Ascending aorta (tissue), 2 donors: ENCODE measurements around the gene XPR1. TPM values are rescaled to one million over a fixed set of nuclear protein-coding genes. Genes with fewer than 3 reads are reported as not detected.
"Not testable (repeated sequence)": the region's sequence is repeated elsewhere in the genome, so short reads cannot be mapped to it uniquely, and the experiment has no call there.

Experiments used
- DNase-seq, 2 donors: peaks; one replicate each; pipeline ENCODE4 v3.0.0-alpha.2; 2019; ENCODE audit warnings: low spot score in 2 of 2
- H3K27ac ChIP-seq, 2 donors: fragments of 200-600 bp; sonication (generic); one replicate each; pipeline ENCODE4 v1.5.1; 2016 to 2017; ENCODE audit warnings: mild to moderate bottlenecking in 1 of 2
- H3K27me3 ChIP-seq: fragments of 200-600 bp; sonication (generic); one replicate; pipeline ENCODE4 v1.5.1; 2017
- H3K36me3 ChIP-seq, 2 donors: fragments of 200-600 bp; sonication (generic); one replicate each; pipeline ENCODE4 v1.5.1; 2016
- H3K4me1 ChIP-seq, 2 donors: fragments of 200-600 bp; sonication (generic); one replicate each; pipeline ENCODE4 v1.5.1; 2016 to 2017; ENCODE audit warnings: mild to moderate bottlenecking in 1 of 2
- H3K4me3 ChIP-seq, 2 donors: fragments of 200-600 bp; sonication (generic); one replicate each; pipeline ENCODE4 v1.5.1; 2016 to 2017; ENCODE audit warnings: mild to moderate bottlenecking in 1 of 2
- H3K9me3 ChIP-seq, 2 donors: fragments of 200-600 bp; sonication (generic); one replicate each; pipeline ENCODE4 v1.5.1; 2016
- CTCF ChIP-seq, 3 experiments: fragments of 200-600 bp in 2 of 3; fragments of 450-650 bp in 1 of 3; sonication (generic) in 2 of 3; IDR thresholded peaks; one replicate each; pipeline ENCODE4 v1.5.1; 2016 to 2019; ENCODE audit warnings: antibody characterized with exemption in 3 of 3, mild to moderate bottlenecking in 1 of 3, moderate library complexity in 1 of 3
- intact Hi-C: fragments of 100-400 bp; cut with DNase I; formaldehyde crosslinking; loops from one replicate; pipeline ENCODE4 v1.15.1; 2023
- total RNA-seq: library from RNA; depleted of rRNA; stranded (reverse); fragments of >200 nt; gene quantifications from one replicate; pipeline ENCODE4 v1.1.0, GENCODE V29; 2016

The XPR1 gene
- total RNA-seq, 1 donor from 2014 or later, result 41.6 TPM

- Histone ChIP-seq H3K4me1 (no peaks in the 10 kb centered on the region), H3K9me3 (no peaks in the 10 kb centered on the region), H3K4me3 (no peak overlapping the region), H3K36me3 (no peaks in the 10 kb centered on the region), H3K27me3 (no peaks in the 10 kb centered on the region), H3K27ac (no peak overlapping the region)
- TF ChIP-seq CTCF (IDR thresholded peaks at IDR 0.05), result no peak
- DNase-seq, result no peak
- intact Hi-C loops, result no loop called here
Observed at GRCh38 chr1:180781718-180782117, 149.9 kb downstream of the XPR1 start.

GRCh38 chr1:180785291-180785690 is 153.5 kb downstream of the XPR1 start:
- H3K27me3 ChIP-seq, result no peaks in the 10 kb centered on the region
- no peaks in the 10 kb centered on the region for H3K9me3 ChIP-seq
- no peak overlapping the region for H3K4me3 ChIP-seq
- intact Hi-C loops, result no loop called here
- no peak for DNase-seq
- H3K4me1 ChIP-seq, result no peaks in the 10 kb centered on the region
- H3K36me3 ChIP-seq, result no peaks in the 10 kb centered on the region
- no peak for TF ChIP-seq CTCF (IDR thresholded peaks at IDR 0.05)
- H3K27ac ChIP-seq, result no peak overlapping the region

- no peaks in the 10 kb centered on the region for H3K9me3 ChIP-seq
- intact Hi-C loops, result no loop called here
- TF ChIP-seq CTCF (IDR thresholded peaks at IDR 0.05), result no peak
- no peak overlapping the region for H3K27ac ChIP-seq
- DNase-seq, result no peak
- H3K27me3 ChIP-seq, result no peaks in the 10 kb centered on the region
- no peaks in the 10 kb centered on the region for H3K4me1 ChIP-seq
- no peak overlapping the region for H3K4me3 ChIP-seq
- no peaks in the 10 kb centered on the region for H3K36me3 ChIP-seq
Observed at GRCh38 chr1:180785887-180786286, 154.1 kb downstream of the XPR1 start.

- H3K4me1 ChIP-seq, result peaks cover 0 to under 1% of the 10 kb centered on the region in 2 donors
- H3K9me3 ChIP-seq, result no peaks in the 10 kb centered on the region
- intact Hi-C loops, result no loop called here
- no peaks in the 10 kb centered on the region for H3K36me3 ChIP-seq
- H3K4me3 ChIP-seq, result no peak overlapping the region
- no peak for TF ChIP-seq CTCF (IDR thresholded peaks at IDR 0.05)
- DNase-seq, result no peak
- H3K27me3 ChIP-seq, result no peaks in the 10 kb centered on the region
- H3K27ac ChIP-seq, result no peak overlapping the region
Observed at GRCh38 chr1:180786624-180787023, 154.8 kb downstream of the XPR1 start.

- Histone ChIP-seq H3K27me3 (no peaks in the 10 kb centered on the region), H3K27ac (no peak overlapping the region), H3K9me3 (no peaks in the 10 kb centered on the region), H3K4me1 (peaks cover 0 to 5% of the 10 kb centered on the region in 2 donors), H3K36me3 (no peaks in the 10 kb centered on the region), H3K4me3 (no peak overlapping the region)
- intact Hi-C loops, result no loop called here
- no peak for DNase-seq
- no peak for TF ChIP-seq CTCF (IDR thresholded peaks at IDR 0.05)
Observed at GRCh38 chr1:180787628-180788307, 155.9 kb downstream of the XPR1 start.

GRCh38 chr1:180789460-180789859 is 157.6 kb downstream of the XPR1 start:
- no peaks in the 10 kb centered on the region for H3K9me3 ChIP-seq
- H3K36me3 ChIP-seq, result no peaks in the 10 kb centered on the region
- intact Hi-C loops, result no loop called here
- H3K27me3 ChIP-seq, result no peaks in the 10 kb centered on the region
- no peak for DNase-seq
- H3K27ac ChIP-seq, result no peak overlapping the region
- H3K4me3 ChIP-seq, result no peak overlapping the region
- H3K4me1 ChIP-seq, result peaks cover 0 to 5% of the 10 kb centered on the region in 2 donors
- TF ChIP-seq CTCF (IDR thresholded peaks at IDR 0.05), result no peak

GRCh38 chr1:180791152-180791551 is 159.3 kb downstream of the XPR1 start:
- H3K4me3 ChIP-seq, H3K36me3 ChIP-seq, H3K27me3 ChIP-seq, H3K27ac ChIP-seq, DNase-seq, H3K4me1 ChIP-seq, H3K9me3 ChIP-seq, intact Hi-C loops: not testable (repeated sequence)
